OCI-LY1 (cell line): ENCODE data around the gene SDCCAG8.

Source experiments
- H2AFZ ChIP-seq: fragments of 200-600 bp; sonication (generic), shearing (Covaris generic); 2 replicates; pipeline ENCODE4 v1.6.0; 2014; ENCODE audit warnings: antibody characterized with exemption, mild to moderate bottlenecking, low read length
- H3F3A ChIP-seq: fragments of 200-600 bp; sonication (generic), shearing (Covaris generic); 2 replicates; pipeline ENCODE4 v1.6.0; 2014; ENCODE audit warnings: mild to moderate bottlenecking, antibody characterized with exemption, low read length, moderate library complexity; ENCODE audit not compliant: insufficient read depth
- H3K27ac ChIP-seq: fragments of 200-600 bp; sonication (generic); 2 replicates; pipeline ENCODE4 v1.5.1; 2014; ENCODE audit warnings: low read length, mixed run types, mild to moderate bottlenecking, low read depth; ENCODE audit not compliant: poor library complexity, severe bottlenecking
- H3K27me3 ChIP-seq: fragments of 200-600 bp; sonication (generic); 2 replicates; pipeline ENCODE4 v1.6.0; 2014; ENCODE audit warnings: antibody characterized with exemption, mild to moderate bottlenecking, low read length, moderate library complexity; ENCODE audit not compliant: insufficient read depth
- H3K36me3 ChIP-seq: fragments of 200-600 bp; sonication (generic); 2 replicates; pipeline ENCODE4 v1.6.1; 2014; ENCODE audit warnings: mild to moderate bottlenecking, antibody characterized with exemption, low read length, moderate library complexity, mixed read lengths; ENCODE audit not compliant: insufficient read depth
- H3K4me1 ChIP-seq: fragments of 200-600 bp; sonication (generic); 2 replicates; pipeline ENCODE4 v1.5.1; 2014; ENCODE audit warnings: mild to moderate bottlenecking, low read length, moderate library complexity; ENCODE audit not compliant: insufficient read depth, severe bottlenecking
- H3K4me2 ChIP-seq: fragments of 200-600 bp; sonication (generic), shearing (Covaris generic); 2 replicates; pipeline ENCODE4 v1.6.1; 2014; ENCODE audit warnings: low read length
- H3K4me3 ChIP-seq: fragments of 200-600 bp; sonication (generic); 2 replicates; pipeline ENCODE4 v1.5.1; 2014; ENCODE audit warnings: low read length, low read depth, mild to moderate bottlenecking, mixed read lengths; ENCODE audit not compliant: poor library complexity, severe bottlenecking
- H3K79me2 ChIP-seq: fragments of 200-600 bp; shearing (Covaris generic); 2 replicates; pipeline ENCODE4 v1.6.1; 2016; ENCODE audit warnings: mixed run types, low read length, mixed read lengths; ENCODE audit not compliant: insufficient read depth
- H3K9ac ChIP-seq: fragments of 200-600 bp; sonication (generic), shearing (Covaris generic); 2 replicates; pipeline ENCODE4 v1.6.1; 2014; ENCODE audit warnings: mild to moderate bottlenecking, low read length, mixed read lengths
- H3K9me2 ChIP-seq: fragments of 200-600 bp; sonication (generic), shearing (Covaris generic); 2 replicates; pipeline ENCODE4 v1.6.1; 2014; ENCODE audit warnings: low read depth, mild to moderate bottlenecking, low read length, mixed read lengths
- H3K9me3 ChIP-seq: fragments of 200-600 bp; shearing (Covaris generic); 2 replicates; pipeline ENCODE4 v1.6.1; 2014; ENCODE audit warnings: low read length, mixed read lengths
- H4K20me1 ChIP-seq: fragments of 200-600 bp; sonication (generic), shearing (Covaris generic); 2 replicates; pipeline ENCODE4 v1.6.0; 2016; ENCODE audit warnings: mild to moderate bottlenecking, low read length; ENCODE audit not compliant: insufficient read depth
- EZH2 ChIP-seq: fragments of 200-600 bp; sonication (generic), shearing (Covaris generic); IDR thresholded peaks from 2 replicates; pipeline ENCODE4 v1.8.0; 2017; ENCODE audit warnings: borderline replicate concordance, mixed run types, mild to moderate bottlenecking, antibody characterized with exemption, low read length, moderate library complexity, mixed read lengths
- TF ChIP-seq, protein P1 (sequence below): fragments of 200-600 bp; sonication (generic), shearing (Covaris generic); IDR thresholded peaks from 2 replicates; pipeline ENCODE4 v1.5.1; 2017; ENCODE audit warnings: mild to moderate bottlenecking, antibody characterized with exemption, low read length, moderate library complexity, mixed read lengths

SDCCAG8 gene

DNA sequence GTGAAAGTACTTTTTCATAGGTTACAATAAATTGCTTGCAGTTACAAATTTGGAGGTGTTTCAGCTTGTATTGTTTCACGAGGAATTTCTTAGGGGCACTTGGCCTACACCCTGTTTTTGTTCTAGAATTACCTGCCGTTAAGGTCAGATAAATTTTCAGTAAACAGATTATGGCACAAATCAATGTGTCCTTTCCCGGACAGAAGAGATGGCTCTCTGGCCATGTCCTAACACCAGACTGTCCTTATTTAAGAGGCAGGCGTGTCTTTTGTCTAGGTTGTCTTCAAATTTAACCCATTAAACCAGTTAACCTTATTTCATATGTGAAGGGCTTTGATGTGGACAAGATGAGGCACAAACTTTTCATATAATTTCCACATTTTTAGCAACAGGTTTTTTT lies 243.4 kb downstream of the SDCCAG8 start:
- Histone ChIP-seq H3F3A (no peaks in the 10 kb centered on the region), H2AFZ (no peak overlapping the region), H3K27ac (no peak overlapping the region), H3K9me3 (no peaks in the 10 kb centered on the region), H3K9me2 (no peaks in the 10 kb centered on the region), H3K36me3 (no peaks in the 10 kb centered on the region), H3K4me2 (no peak overlapping the region), H3K9ac (no peak overlapping the region), H4K20me1 (no peaks in the 10 kb centered on the region), H3K4me3 (no peak overlapping the region), H3K79me2 (no peaks in the 10 kb centered on the region), H3K27me3 (no peaks in the 10 kb centered on the region), H3K4me1 (no peaks in the 10 kb centered on the region)
- no peak for TF ChIP-seq EZH2
- TF ChIP-seq, protein P1, sequence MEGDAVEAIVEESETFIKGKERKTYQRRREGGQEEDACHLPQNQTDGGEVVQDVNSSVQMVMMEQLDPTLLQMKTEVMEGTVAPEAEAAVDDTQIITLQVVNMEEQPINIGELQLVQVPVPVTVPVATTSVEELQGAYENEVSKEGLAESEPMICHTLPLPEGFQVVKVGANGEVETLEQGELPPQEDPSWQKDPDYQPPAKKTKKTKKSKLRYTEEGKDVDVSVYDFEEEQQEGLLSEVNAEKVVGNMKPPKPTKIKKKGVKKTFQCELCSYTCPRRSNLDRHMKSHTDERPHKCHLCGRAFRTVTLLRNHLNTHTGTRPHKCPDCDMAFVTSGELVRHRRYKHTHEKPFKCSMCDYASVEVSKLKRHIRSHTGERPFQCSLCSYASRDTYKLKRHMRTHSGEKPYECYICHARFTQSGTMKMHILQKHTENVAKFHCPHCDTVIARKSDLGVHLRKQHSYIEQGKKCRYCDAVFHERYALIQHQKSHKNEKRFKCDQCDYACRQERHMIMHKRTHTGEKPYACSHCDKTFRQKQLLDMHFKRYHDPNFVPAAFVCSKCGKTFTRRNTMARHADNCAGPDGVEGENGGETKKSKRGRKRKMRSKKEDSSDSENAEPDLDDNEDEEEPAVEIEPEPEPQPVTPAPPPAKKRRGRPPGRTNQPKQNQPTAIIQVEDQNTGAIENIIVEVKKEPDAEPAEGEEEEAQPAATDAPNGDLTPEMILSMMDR = no peak

DNA sequence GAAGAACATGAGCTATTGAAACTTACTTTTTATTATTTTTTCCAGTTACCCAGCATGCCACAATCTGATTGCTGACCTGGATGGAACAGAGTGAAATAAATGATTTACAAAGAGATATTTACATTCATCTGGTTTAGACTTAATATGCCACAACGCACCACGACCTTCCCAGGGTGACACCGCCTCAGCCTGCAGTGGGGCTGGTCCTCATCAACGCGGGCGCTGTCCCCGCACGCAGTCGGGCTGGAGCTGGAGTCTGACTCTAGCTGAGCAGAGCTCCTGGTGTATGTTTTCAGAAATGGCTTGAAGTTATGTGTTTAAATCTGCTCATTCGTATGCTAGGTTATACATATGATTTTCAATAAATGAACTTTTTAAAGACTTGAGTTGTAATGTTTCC lies 243.9 kb downstream of the SDCCAG8 start:
- Histone ChIP-seq H3K4me1 (no peaks in the 10 kb centered on the region), H3K27me3 (no peaks in the 10 kb centered on the region), H3K79me2 (no peaks in the 10 kb centered on the region), H3K4me2 (no peak overlapping the region), H3K4me3 (no peak overlapping the region), H2AFZ (no peak overlapping the region), H3K36me3 (no peaks in the 10 kb centered on the region), H4K20me1 (no peaks in the 10 kb centered on the region), H3K9ac (no peak overlapping the region), H3K27ac (no peak overlapping the region), H3K9me2 (no peaks in the 10 kb centered on the region), H3K9me3 (no peaks in the 10 kb centered on the region), H3F3A (no peaks in the 10 kb centered on the region)
- TF ChIP-seq, protein P1 = no peak
- TF ChIP-seq EZH2 = no peak

DNA sequence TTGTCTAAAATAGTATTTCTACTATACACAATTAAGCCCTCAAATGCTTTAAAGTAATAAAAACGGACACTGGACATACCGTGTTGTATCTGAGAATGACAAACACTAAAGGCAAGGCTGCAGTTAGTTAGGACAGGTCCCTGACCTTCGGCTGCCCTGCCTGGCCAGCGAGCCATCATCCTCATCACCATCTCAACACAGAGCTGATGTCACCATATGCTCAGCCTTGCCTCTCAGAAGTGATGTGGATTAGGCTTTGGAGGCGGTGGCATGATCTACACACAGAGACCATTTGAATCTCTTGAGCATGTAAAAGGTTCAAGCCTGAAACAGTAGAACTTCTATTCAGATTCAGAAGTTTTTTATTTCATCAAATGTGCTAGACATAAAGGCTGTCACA lies 244.7 kb downstream of the SDCCAG8 start:
- H3K79me2 ChIP-seq = no peaks in the 10 kb centered on the region

More for the DNA sequence above, 244.7 kb downstream of the SDCCAG8 start:
- Histone ChIP-seq H2AFZ (no peak overlapping the region), H3K4me2 (no peak overlapping the region), H3K9ac (no peak overlapping the region), H3K27ac (no peak overlapping the region), H4K20me1 (no peaks in the 10 kb centered on the region), H3K27me3 (no peaks in the 10 kb centered on the region), H3F3A (no peaks in the 10 kb centered on the region), H3K36me3 (no peaks in the 10 kb centered on the region), H3K9me2 (no peaks in the 10 kb centered on the region), H3K9me3 (no peaks in the 10 kb centered on the region), H3K4me1 (no peaks in the 10 kb centered on the region), H3K4me3 (no peak overlapping the region)
- TF ChIP-seq EZH2 = no peak
- TF ChIP-seq, protein P1 = no peak
